AG09309 (cell line): ENCODE measurements around the gene LACTB.

Source experiments
- DNase-seq: peaks from one replicate; pipeline ENCODE4 v3.0.0-alpha.2; 2010; ENCODE audit warnings: low read depth
- H3K4me3 ChIP-seq: 2 replicates; pipeline ENCODE4 v1.5.1; 2011; ENCODE audit warnings: mild to moderate bottlenecking, low read depth, low read length, moderate library complexity; ENCODE audit not compliant: control insufficient read depth
- CTCF ChIP-seq: IDR thresholded peaks from 2 replicates; pipeline ENCODE4 v1.5.1; 2011; ENCODE audit warnings: mild to moderate bottlenecking, low read depth, low read length, inconsistent platforms; ENCODE audit not compliant: insufficient read depth, control insufficient read depth; ENCODE audit errors: missing control alignments

Gene LACTB

GRCh38 chr15:63172376-63172775, 50.7 kb downstream of the LACTB start:
- H3K4me3 ChIP-seq, result no peak overlapping the region
- TF ChIP-seq CTCF, result no peak
- DNase-seq, result no peak

- no peak for TF ChIP-seq CTCF
- DNase-seq, result no peak
- H3K4me3 ChIP-seq, result no peak overlapping the region
Measured at GRCh38 chr15:63172851-63173451, 51.3 kb downstream of the LACTB start.

GRCh38 chr15:63176302-63176701, 54.6 kb downstream of the LACTB start:
- DNase-seq, result no peak
- no peak for TF ChIP-seq CTCF
- no peak overlapping the region for H3K4me3 ChIP-seq

GRCh38 chr15:63178034-63178433, 56.4 kb downstream of the LACTB start:
- H3K4me3 ChIP-seq, result no peak overlapping the region
- TF ChIP-seq CTCF, result no peak
- DNase-seq, result no peak

- TF ChIP-seq CTCF, result no peak
- no peak for DNase-seq
- H3K4me3 ChIP-seq, result no peak overlapping the region
Measured at GRCh38 chr15:63180746-63181145, 59.1 kb downstream of the LACTB start.

- H3K4me3 ChIP-seq, result no peak overlapping the region
- TF ChIP-seq CTCF, result no peak
- no peak for DNase-seq
Measured at GRCh38 chr15:63181648-63182047, 60.0 kb downstream of the LACTB start.

GRCh38 chr15:63185206-63185605, 63.5 kb downstream of the LACTB start:
- DNase-seq, result no peak
- no peak for TF ChIP-seq CTCF
- H3K4me3 ChIP-seq, result no peak overlapping the region
